Left cardiac atrium (tissue), 4 donors: ENCODE measurements around the gene CEP192. TPM values are rescaled to one million over a fixed set of nuclear protein-coding genes. Genes with fewer than 3 reads are reported as not detected.

ENCODE experiments used
- ATAC-seq, 2 donors: fragments of 200-7000 bp; cut with Tn5 transposase; one replicate each; pipeline ENCODE4 v1.9.1; 2020; ENCODE audit warnings: mild to moderate bottlenecking in 2 of 2, moderate library complexity in 2 of 2
- DNase-seq: peaks from one replicate; pipeline ENCODE4 v3.0.0-alpha.2; 2020
- intact Hi-C, 2 donors: fragments of 100-400 bp; cut with DNase I; formaldehyde crosslinking; loops; one replicate each; pipeline versions ENCODE4 v1.14.1 to v1.15.1; 2022 to 2023
- total RNA-seq, 2 donors: library from RNA; stranded (reverse); fragmentation: NEBNext Ultra II Directional; extraction: Animal tissue kit (Norgen Biotek cat#: 25700); gene quantifications; one replicate each; pipeline ENCODE4 v1.2.1, GENCODE V29; 2021
- donor health status: DM: no; HTN: yes; CAD: no.
- donor health status: DM: no; HTN: yes; CAD: no; lungs with severe emphysema.
- donor health status: DM: yes; HTN: yes; CAD: no.
- donor health status: Dilated cardiomyopathy.

The CEP192 gene
- total RNA-seq, 2 donors from 2014 or later = 24.6 to 27.1 TPM

- ATAC-seq = no peak
- DNase-seq = no peak
- intact Hi-C loops = loop anchor here in 1 of 2 donors (10.0 kb wide), 1 partner anchor 47 kb away; no protein-coding TSS in a partner anchor
Measured at GRCh38 chr18:13161276-13161899, 170.2 kb downstream of the CEP192 start.

GRCh38 chr18:13163167-13163927 is 172.2 kb downstream of the CEP192 start:
- DNase-seq (no peak), ATAC-seq (no peak)
- intact Hi-C loops = loop anchor here in 1 of 2 donors (10.0 kb wide), 1 partner anchor 49 kb away; no protein-coding TSS in a partner anchor

- ATAC-seq (no peak), DNase-seq (no peak)
- intact Hi-C loops = loop anchor here in 1 of 2 donors (10.0 kb wide), 1 partner anchor 50 kb away; no protein-coding TSS in a partner anchor
Measured at GRCh38 chr18:13164406-13164805, 173.2 kb downstream of the CEP192 start.

- intact Hi-C loops = loop anchor here in 1 of 2 donors (10.0 kb wide), 1 partner anchor 51 kb away; no protein-coding TSS in a partner anchor
- no peak for ATAC-seq
- DNase-seq = no peak
Measured at GRCh38 chr18:13165636-13166423, 174.7 kb downstream of the CEP192 start.

GRCh38 chr18:13173578-13174145 is 182.5 kb downstream of the CEP192 start:
- intact Hi-C loops = no loop called here
- ATAC-seq (no peak), DNase-seq (no peak)

Other genes with a start within 250 kb of the CEP192 start
- gene PTPN2, start 107.1 kb upstream of the CEP192 start, total RNA-seq = 10 to 100 TPM; 15.0 to 18.1 TPM
- 10 to 100 TPM; 16.9 to 28.9 TPM for gene SEH1L, start 43.4 kb upstream of the CEP192 start, total RNA-seq
- 10 to 100 TPM; 28.9 to 80.2 TPM for gene LDLRAD4, start 227.4 kb downstream of the CEP192 start, total RNA-seq